Left forelimb (tissue), 1 donor: ENCODE results near the gene SLC25A26.

ENCODE experiments used
- DNase-seq: peaks from one replicate; pipeline ENCODE4 v3.0.0-alpha.2; 2018; ENCODE audit warnings: low spot score

The SLC25A26 gene

DNA sequence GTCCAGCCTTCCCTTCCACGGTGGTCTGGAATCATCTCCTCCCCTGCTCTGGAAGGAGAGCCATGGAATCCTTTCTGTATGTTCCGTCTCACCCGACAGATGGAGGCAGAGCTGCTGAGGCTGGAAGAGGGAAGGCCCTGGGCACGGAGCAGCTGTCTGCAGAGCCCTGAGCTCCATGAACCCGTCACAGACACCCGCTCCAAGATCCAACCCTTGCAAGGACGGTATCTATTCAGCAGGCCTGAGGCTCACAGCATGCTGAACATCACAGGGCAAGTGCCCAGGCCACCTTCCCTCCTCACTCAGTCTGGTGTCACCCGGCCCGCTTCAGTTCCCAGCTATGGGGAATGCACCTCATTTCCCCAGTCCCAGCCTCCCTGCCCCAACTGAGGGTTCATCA is 176.1 kb downstream of the SLC25A26 start:
- DNase-seq = peak; percentile 48

DNA sequence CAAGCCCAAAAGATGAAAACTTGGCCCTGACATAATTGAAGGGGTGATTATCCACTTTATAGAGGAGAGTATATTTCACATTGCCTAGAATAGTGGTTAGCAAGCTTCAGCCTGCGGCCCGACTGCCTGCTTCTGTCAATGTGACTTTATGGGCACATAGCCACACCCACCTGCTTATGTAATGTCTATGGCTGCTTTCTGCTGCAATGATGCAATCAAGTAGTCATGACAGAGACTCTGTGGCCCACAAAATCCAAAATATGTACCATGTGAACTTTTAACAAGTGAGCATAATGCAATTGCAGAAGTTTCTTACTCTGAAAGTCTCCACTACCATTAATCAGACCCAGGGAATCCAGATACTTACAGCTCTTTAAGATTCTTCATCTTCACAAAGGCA is 176.9 kb downstream of the SLC25A26 start:
- peak; percentile 12 for DNase-seq

DNA sequence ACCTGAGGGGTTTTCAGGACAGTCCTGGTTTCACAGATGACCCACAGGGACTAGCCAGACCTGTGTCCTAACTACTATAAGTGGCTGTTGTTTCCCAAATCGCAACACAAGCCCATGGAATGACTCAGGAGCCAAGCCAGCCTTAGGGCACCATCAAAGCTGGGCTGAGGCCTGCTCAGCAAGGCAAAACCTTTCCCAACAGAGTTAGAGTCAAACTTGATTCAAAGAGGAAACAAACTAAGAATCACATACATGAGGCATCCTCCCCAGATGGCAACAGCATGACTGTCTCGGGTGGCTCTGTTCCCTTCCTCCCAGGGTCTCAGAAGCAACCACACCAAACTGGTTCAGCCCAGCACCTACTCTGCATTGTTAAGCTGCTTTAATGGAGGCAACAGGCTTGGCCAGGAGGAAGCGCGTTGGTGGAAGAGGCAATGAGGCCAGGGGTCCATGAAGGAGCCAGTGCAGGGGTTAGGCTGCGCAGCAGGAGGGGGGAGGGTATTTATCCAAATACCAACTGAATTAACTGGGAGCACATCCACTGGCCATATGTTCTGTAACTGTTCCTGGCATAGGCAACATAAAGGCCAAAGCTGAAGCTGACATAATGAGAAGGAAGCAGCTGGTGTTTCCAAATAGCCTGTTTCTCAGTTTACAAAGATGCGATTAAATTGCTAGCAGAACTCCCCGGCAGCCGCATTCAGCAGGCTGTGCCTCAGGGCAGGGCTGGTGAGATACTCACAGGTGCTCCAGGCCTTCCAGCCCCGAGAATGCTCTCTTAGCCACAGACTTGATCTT is 177.6 kb downstream of the SLC25A26 start:
- DNase-seq = no peak

DNA sequence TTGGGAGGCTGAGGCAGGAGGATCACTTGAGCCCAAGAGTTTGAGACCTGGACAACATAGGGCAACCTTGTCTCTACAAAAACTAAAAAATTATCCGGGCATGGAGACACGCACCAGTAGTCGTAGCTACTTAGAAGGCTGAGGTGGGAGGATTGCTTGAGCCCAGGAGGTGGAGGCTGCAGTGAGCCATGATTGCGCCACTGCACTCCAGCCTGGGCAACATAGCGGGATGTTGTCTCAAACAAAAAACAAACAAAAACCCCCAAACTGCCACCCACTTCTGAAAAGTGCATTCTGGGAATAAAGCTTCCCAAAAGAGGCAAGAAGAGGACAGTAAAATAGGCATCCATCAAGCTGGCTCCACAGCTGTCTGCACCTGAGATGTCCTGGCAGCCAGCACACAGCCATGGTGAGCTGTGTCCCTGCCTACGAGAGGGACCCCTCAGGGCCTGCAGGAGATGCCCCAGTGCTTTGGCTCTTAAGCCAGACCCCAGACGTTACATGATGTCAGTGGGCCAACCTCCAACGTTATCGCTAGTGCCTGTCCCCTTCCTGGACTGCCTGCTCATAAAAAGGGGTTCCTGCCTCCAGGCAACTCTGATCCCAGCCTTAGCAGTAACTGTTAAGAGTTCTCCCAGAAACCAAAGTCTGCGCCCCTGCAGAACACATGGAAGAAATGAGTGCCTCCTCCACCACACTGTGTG is 178.9 kb downstream of the SLC25A26 start:
- peak; percentile 40 for DNase-seq

DNA sequence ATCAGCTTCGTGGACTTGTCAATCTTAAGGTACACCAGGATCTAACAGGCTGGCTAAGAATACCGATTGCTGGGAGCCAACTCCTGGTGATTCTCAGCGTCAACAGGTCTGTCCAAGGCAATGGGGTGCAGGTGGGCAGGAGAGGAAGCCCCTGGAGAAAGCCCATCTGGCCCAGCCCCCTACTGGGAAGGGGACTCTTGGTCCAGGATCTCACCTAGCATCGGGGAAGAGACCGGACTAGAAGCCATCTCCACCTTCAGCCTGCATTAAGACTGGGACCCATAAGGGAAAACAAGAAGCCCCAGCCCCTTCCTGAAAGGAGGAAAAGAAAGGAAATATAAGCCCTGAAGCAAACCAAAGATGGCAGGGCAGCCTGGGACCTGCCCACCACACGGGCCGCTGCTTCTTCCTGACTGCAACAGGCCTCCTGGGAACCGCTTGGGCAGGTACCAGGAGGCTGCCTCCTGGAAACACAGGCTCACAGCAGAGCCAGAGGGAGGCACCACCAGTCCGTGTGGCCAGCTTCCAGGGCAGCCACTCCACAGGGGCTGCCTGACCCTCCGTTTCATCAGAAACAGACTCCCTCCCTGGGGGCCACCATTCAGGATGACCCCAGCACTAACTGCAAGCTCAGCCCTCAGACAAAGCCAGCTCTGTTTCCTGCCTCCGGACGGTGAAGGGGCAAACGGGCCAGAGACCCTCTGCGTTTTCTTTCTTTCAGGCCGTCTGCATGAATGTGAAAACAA is 179.8 kb downstream of the SLC25A26 start:
- peak; percentile 65 for DNase-seq

GRCh38 chr3:66401157-66401550 is 180.4 kb downstream of the SLC25A26 start:
- DNase-seq = no peak

DNA sequence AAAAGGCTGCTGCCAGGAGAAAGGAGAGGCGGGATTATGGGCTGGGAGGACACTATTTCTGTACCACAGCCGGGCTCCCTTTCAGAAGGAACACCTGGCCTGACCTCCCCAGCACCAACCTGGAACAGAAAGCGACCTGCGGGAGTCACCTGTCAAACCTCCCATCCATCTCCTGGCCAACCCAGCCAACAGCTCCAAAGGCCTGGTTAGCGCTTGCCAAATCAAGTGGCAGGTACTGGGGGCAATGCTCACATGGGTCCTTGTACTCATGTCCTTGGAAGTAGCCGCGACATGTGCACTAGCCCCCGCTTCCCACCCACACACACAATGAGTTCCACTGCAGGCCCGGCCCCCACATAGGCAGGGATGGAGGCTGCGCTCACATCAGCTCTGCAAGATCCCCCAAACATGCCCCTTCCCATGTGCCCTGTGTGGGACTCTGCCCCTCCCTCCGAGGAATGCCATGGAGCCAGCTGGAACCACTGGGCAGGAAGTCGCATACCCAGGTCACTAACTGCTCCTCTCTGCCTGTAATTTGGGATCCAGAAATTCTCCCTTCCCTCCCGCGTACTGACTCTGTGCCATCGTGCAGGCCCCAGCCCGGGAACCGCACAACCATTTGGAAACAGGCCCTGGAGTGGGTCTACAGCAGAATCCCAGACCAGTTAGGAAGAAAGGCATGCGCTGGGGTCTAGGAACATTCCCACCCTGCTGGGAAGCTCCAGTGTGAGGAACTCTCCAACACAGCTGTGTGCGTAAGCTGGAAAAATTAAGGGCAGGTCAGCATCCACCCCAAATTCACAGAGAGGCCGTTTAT is 181.1 kb downstream of the SLC25A26 start:
- DNase-seq = no peak

DNA sequence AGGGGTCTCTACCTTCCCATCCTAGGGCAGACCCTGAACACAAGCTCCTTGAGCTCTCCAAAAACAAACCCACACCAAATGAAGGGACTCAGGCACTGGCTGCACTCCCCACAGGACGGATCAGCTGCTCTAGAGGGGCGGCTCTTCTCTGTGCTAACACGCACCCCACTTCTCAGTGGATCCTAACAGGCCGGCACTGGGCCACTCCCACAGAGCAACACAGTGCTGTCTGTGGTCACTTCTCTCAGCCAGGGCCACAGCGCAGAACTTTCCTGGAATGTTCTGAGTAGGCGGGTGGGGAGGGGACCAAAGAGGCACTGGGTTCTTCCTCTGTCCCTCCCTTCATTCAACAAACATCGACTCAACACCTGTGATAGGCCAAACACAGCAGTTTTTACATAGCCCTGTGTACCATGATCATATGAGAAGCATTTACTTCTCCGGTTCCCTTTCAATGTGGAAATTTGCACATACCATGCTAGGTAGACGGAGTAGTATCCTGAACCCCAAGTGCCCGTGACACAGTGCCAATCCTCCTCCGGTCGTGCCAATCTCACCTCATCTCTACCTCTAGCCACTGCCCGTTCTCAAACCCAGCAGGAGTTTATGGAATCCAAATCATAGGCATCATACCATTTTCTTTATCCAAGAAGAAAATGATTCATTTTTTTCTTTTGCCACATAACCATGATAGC is 181.9 kb downstream of the SLC25A26 start:
- DNase-seq = peak; percentile 9

DNA sequence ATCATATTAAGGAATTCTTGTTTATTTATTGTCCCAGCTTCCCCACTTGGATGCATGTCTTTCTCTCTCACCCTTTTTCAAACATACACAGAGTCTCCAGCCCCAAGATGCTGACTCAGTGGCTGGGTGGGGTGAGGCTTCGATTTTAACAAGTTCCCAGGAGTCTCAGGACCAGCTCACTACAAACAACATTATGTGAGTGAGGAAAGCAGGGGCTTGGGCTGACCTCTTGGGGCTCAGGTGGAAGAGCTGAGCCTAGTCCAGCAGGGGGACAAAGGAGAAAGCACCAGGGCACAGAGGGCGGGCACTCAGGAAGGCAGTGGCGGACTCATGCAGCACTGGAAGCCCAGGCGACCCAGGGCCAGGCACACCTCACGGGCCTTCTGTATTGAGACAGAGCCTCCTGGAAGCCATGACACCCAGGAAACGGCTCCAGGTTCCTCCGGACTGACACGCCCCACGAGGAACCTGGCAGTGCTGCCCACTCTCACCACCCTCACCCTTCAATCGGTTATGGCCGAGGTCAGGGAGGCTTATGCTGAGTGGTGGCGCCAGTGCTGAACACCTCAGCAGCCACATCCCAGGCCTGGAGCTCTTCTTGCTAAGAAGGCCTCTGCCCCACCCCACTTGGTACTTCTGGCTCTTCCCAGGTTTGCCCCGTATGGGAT is 182.7 kb downstream of the SLC25A26 start:
- DNase-seq = peak; percentile 51

- no peak for DNase-seq
These were observed 183.4 kb downstream of the SLC25A26 start for GRCh38 chr3:66404197-66404596.

DNA sequence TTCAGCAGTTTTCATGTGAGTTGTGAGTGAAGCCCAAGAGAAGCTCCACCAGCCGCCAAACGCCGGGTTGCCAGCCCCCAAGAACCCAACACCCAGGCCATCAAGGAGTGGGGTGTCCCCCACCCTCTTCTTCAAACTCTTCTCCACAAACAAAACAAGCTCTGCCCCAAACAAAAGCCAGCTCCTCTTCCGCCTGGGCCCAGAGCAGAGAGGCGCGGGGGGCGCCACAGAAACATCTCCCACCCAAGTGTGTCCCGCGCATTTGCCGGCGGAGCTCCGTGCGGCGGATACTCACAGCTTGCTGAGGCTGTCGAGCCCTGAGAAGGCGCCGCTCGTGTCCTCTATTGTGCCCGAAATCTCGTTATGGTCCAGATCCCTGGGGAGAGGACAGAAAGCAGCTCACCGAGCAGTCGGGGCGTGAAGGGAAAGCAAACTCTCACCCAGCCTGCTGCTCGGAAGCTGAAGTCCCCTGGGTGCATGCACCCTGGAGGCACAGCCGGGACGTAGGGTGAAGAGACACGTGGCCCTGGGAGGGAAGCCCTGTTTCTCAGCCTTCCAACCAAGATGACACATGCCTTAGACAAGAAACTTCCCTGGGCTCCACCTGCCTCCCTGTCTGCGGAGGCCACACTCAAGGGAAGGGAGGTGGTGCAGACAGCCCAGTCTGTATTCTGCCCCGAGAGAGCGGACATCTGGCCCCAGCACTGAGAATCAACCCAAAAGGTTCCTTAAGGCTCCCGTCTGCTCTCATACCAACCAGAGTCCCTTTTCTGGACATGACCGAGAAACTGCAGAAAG is 184.3 kb downstream of the SLC25A26 start:
- DNase-seq = no peak

- DNase-seq = peak; percentile 58
These were observed 184.9 kb downstream of the SLC25A26 start for GRCh38 chr3:66405701-66406091.

- DNase-seq = peak; percentile 61
These were observed 185.4 kb downstream of the SLC25A26 start for GRCh38 chr3:66406163-66406562.

DNA sequence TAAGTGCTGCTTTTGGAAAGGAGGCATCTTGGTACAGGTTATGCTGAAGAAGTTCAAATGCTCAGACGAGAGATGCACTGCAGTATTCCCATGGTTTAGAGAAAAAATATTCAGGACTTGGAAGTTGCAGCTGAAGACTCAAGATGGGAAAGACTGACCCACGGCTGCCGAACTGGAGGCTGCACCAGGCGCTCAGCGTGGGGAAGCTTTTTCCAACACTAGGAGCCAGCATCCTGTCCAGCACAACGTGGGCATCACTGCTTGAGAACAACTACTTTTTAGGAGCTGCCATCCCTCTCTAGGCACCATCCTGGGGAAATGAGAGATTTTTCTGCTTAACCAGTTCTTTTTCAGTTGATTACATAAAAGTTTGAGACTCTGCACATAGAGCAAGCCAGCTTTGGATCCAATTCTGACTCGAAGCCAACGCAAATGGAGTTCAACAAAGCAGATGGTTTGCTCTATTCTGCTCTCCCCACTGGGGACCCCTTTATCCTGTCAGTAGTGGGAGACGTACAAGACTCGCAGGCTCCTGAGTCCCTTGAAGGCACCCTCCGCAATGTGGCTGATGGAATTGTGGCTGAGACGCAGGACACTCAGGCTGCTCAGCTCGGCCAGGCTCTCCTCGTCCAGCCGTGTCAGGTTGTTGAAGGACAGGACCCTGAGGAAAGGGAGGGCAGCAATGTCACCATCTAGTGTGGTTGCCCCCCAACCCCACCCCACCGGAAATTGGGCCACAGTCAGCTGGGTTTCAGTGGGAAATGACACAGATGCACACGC is 186.2 kb downstream of the SLC25A26 start:
- no peak for DNase-seq

GRCh38 chr3:66407611-66408218 is 186.9 kb downstream of the SLC25A26 start:
- peak; percentile 81 for DNase-seq

DNA sequence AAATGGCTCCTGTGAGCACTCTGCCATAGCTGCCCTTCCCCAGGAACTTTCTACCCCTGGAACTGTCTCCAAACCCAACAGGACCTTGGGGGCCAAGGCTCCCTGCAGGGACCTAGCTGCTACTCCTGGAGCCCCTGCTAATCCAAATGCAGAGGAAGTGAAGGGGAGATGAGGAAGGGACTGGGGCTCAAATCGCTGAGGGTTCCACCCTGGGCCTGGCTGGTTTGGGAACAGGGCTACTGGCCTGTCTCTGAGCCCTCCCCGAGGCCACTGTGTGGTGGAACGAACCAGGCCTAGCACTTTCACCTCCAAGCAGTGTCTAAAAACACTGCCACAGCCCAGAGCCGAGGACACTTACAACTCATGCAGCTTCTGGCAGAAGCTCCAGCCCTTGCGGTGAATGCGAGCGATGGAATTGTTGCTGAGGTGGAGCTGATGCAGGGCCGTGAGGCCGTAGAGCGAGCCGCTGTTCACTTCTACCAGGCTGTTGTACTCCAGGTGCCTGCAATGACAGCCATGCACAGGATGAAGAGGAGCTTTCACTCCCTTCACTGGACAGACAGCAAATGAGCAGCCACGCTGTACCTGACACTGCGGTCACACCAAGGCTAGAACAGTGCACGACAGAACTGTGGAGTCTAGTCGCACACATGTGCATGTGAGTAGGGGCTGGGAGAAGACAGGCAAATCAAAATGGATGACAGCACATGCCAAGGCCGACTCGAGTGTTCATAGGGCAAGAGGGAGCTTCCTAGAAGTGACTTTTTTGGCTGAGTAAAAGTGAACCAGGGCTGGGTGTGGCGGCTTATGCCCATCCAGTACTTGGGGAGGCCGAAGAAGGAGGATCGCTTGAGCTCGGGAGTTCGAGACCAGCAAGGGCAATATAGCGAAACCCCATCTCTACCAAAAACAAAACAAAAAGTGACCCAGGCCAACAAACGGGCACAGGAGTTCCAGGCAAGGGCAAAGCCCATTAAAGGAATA is 189.3 kb downstream of the SLC25A26 start:
- peak; percentile 58 for DNase-seq

- DNase-seq = no peak
These were observed 190.2 kb downstream of the SLC25A26 start for GRCh38 chr3:66410976-66411375.
